ENCODE measurements around the gene ROBO3. TPM values are rescaled to one million over a fixed set of nuclear protein-coding genes. Genes with fewer than 3 reads are reported as not detected.

ROBO3 gene
- total RNA-seq, 3 donors from 2014 or later, result 4.0 to 10.3 (median 8.5) TPM

DNA sequence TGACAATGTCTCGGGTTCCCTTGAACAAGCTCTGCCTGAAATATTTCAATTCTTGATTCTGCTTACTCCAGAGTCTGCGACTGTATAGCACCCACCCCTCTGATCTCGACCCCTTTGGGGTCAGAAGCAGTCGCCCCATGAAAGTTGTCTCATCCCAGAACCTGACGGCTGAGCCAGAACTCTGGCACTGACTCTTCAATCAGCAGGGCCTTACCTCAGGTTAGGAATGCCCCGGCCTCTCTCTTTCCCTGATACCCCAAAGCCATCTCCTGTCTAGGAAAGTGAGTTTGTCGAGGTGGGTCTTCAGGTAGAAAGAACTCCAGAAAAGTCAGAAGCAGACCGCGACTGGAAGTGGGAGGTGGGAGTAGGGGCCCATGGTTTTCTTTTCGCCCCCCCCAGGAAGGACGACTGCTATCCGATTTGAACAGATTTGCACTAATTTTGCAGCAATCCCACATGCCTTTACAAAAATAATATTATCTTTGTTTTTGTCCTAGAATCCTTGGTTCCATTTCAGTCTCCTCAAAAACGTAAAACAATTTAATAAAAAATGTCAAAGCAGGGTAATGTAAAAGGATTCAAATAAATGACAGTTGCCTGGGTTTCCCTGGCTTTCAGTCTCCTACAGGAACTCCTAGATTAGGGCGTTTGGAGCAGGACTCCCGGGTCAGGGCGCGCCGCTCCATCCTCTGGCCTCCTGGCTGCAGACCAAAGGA lies 898 bp upstream of the ROBO3 start:
- ATAC-seq (no peak), DNase-seq (no peak)
- peaks cover 17% of the 10 kb centered on the region for H3K4me1 ChIP-seq (ENCODE audit: low read depth)
- H3K9me3 ChIP-seq, result no peaks in the 10 kb centered on the region
- TF ChIP-seq, protein P1, sequence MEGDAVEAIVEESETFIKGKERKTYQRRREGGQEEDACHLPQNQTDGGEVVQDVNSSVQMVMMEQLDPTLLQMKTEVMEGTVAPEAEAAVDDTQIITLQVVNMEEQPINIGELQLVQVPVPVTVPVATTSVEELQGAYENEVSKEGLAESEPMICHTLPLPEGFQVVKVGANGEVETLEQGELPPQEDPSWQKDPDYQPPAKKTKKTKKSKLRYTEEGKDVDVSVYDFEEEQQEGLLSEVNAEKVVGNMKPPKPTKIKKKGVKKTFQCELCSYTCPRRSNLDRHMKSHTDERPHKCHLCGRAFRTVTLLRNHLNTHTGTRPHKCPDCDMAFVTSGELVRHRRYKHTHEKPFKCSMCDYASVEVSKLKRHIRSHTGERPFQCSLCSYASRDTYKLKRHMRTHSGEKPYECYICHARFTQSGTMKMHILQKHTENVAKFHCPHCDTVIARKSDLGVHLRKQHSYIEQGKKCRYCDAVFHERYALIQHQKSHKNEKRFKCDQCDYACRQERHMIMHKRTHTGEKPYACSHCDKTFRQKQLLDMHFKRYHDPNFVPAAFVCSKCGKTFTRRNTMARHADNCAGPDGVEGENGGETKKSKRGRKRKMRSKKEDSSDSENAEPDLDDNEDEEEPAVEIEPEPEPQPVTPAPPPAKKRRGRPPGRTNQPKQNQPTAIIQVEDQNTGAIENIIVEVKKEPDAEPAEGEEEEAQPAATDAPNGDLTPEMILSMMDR (IDR thresholded peaks at IDR 0.05), result no peak
- intact Hi-C loops (cut with DNase I, micrococcal nuclease), result no loop called here
- H3K4me3 ChIP-seq, result no peak overlapping the region
- no peaks in the 10 kb centered on the region for H3K36me3 ChIP-seq (ENCODE audit: low read depth)

DNA sequence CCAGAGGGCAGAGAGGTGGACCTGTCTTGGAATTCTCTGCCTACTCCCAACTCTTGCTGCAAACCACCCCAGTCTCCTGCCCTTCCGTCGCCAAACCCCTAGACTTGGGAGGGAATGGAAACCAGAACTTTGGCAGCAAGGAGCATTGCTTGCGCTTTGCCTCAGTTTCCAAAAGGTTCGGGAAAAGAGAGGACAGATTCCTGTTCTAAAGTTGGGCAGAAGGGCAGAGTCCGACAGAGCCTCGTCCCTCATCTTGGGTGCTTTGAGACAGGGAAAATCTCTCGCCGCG lies 396 bp upstream of the ROBO3 start:
- H3K36me3 ChIP-seq (ENCODE audit: low read depth), result no peaks in the 10 kb centered on the region
- ATAC-seq (no peak), DNase-seq (no peak)
- no peaks in the 10 kb centered on the region for H3K9me3 ChIP-seq
- H3K4me3 ChIP-seq, result no peak overlapping the region
- H3K4me1 ChIP-seq (ENCODE audit: low read depth), result peaks cover 17% of the 10 kb centered on the region
- TF ChIP-seq, protein P1 (IDR thresholded peaks at IDR 0.05), result no peak
- intact Hi-C loops (cut with DNase I, micrococcal nuclease), result no loop called here

DNA sequence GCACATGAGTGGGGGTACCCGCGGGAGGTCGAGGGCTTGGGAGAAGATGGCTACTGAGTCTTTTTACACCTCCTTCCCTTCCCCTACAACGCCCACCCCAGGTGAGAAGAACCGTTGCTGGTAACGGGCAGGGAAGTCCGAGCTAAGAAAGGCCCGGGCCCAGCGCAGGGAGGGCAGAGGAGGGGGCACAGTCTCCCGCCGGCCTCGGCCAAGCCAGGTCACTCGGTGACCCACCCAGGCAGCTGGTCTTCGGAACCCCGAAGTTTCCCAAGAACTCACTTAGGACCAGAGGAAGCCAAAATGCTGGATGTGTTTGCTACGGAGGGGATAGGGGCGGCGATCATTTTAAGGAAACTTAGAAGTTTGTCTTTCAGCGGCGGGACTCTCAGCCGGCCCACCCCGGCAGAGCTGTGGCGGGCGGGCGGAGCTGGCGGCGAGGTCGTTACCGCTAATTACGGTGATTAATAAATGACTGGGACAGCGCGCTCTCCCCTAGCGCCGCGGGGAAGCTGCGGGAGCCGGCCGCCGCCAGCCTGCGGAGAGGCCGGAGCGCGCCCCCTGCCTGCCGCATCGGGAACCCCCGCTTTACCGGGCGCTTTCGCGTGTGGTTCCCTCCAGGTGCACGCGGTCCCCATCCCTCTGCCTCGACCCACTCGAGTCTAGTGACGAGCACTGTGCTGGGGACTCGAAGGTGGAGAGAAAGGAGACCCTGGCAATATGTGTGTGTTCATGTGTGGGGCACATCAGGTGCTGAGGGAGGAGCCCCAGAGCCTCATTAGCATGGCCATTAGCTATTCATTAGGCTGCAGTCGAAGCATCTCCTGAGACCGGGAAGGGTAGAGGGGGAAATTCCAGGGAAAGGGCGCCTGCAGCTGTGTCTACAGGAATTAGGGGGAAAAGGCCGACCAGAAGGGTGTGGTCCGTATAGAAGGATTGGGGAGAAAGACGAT lies 945 bp downstream of the ROBO3 start:
- H3K36me3 ChIP-seq (ENCODE audit: low read depth), result no peaks in the 10 kb centered on the region
- TF ChIP-seq, protein P1 (IDR thresholded peaks at IDR 0.05), result peak; percentile 68
- H3K4me1 ChIP-seq (ENCODE audit: low read depth), result peaks cover 17% of the 10 kb centered on the region
- intact Hi-C loops (cut with DNase I, micrococcal nuclease), result no loop called here
- ATAC-seq (peak; percentile 62), DNase-seq (peak in 2 of 3 donors; percentile 62 to 64)
- H3K4me3 ChIP-seq, result no peak overlapping the region
- H3K9me3 ChIP-seq, result no peaks in the 10 kb centered on the region

DNA sequence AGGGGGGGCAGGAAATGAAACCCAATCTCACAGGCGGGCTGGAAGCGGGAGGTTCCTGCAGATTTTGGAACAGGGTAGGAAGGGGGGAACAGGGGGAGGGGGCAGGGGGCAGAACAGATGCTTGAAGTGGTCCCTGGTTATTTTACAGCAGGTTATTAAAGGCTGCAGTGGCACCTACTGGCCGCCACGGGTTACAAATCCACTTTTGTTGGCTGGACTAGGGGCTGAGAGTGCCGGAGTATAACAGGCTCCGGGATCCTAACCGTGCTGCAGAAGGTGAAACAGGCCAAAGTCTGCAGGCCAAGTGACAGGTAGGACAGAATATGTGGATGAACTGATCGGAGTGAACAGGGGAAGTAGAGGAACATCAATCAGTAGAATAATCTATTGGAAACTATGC lies 2.5 kb downstream of the ROBO3 start:
- ATAC-seq, result peak; percentile 43
- DNase-seq, result peak in 2 of 3 donors; percentile 34 to 39
- no peaks in the 10 kb centered on the region for H3K36me3 ChIP-seq (ENCODE audit: low read depth)

More for the DNA sequence above, 2.5 kb downstream of the ROBO3 start:
- peaks cover 17% of the 10 kb centered on the region for H3K4me1 ChIP-seq (ENCODE audit: low read depth)
- TF ChIP-seq, protein P1 (IDR thresholded peaks at IDR 0.05), result no peak
- no peak overlapping the region for H3K4me3 ChIP-seq
- intact Hi-C loops (cut with DNase I, micrococcal nuclease), result no loop called here
- no peaks in the 10 kb centered on the region for H3K9me3 ChIP-seq

All from mucosa of descending colon (tissue), 3 donors.